Uterus (tissue), 2 donors: ENCODE data around the gene TMEM254.

Experiments
- CTCF ChIP-seq, 4 experiments: fragments of 200-600 bp in 2 of 4; fragments of 450-650 bp in 2 of 4; sonication (generic) in 2 of 4; IDR thresholded peaks; one replicate each; pipeline ENCODE4 v1.5.1; 2016 to 2019; ENCODE audit warnings: antibody characterized with exemption in 4 of 4, mild to moderate bottlenecking in 2 of 4, moderate library complexity in 1 of 4
- POLR2A ChIP-seq, 2 donors: fragments of 450-650 bp; IDR thresholded peaks; one replicate each; pipeline ENCODE4 v1.6.1; 2016; ENCODE audit warnings: antibody characterized with exemption in 2 of 2, mild to moderate bottlenecking in 1 of 2, moderate library complexity in 1 of 2

- TF ChIP-seq CTCF (IDR thresholded peaks at IDR 0.05) = no peak
- TF ChIP-seq POLR2A (IDR thresholded peaks at IDR 0.05) = no peak
Observed at GRCh38 chr10:80139265-80139664, 60.8 kb downstream of the TMEM254 start.
